Glutamatergic neuron (in vitro differentiated cells): Measurements from ENCODE around the gene GRAMD2B. TPM values are rescaled to one million over a fixed set of nuclear protein-coding genes. Genes with fewer than 3 reads are reported as not detected.

Source experiments
- DNase-seq: peaks from one replicate; pipeline ENCODE4 v3.0.0; 2022
- H3K27ac Mint-ChIP-seq: one replicate; pipeline ENCODE4 v1.8.0; 2020; ENCODE audit warnings: mild to moderate bottlenecking, mixed read lengths, inconsistent platforms; ENCODE audit not compliant: unreplicated experiment
- H3K27me3 Mint-ChIP-seq: one replicate; pipeline ENCODE4 v1.8.0; 2020; ENCODE audit warnings: mild to moderate bottlenecking, moderate library complexity, mixed read lengths, inconsistent platforms; ENCODE audit not compliant: unreplicated experiment
- H3K36me3 Mint-ChIP-seq: one replicate; pipeline ENCODE4 v1.8.0; 2020; ENCODE audit warnings: mild to moderate bottlenecking, mixed read lengths, inconsistent platforms; ENCODE audit not compliant: unreplicated experiment
- H3K4me1 Mint-ChIP-seq: one replicate; pipeline ENCODE4 v1.8.0; 2020; ENCODE audit warnings: mild to moderate bottlenecking, low read depth, mixed read lengths, inconsistent platforms; ENCODE audit not compliant: unreplicated experiment
- H3K4me3 Mint-ChIP-seq: one replicate; pipeline ENCODE4 v1.8.0; 2020; ENCODE audit warnings: mild to moderate bottlenecking, mixed read lengths, inconsistent platforms; ENCODE audit not compliant: unreplicated experiment
- H3K9me3 Mint-ChIP-seq: one replicate; pipeline ENCODE4 v1.8.0; 2020; ENCODE audit warnings: mild to moderate bottlenecking, moderate library complexity, mixed read lengths, inconsistent platforms; ENCODE audit not compliant: unreplicated experiment
- total RNA-seq: library from RNA; stranded (reverse); fragmentation: NEBNext Ultra II Directional; extraction: Animal tissue kit (Norgen Biotek cat#: 25700); gene quantifications from one replicate; pipeline ENCODE4 v1.2.1, GENCODE V29; 2021; ENCODE audit not compliant: unreplicated experiment
- TF ChIP-seq, protein P1 (sequence below): fragments of 200-600 bp; sonication (generic); IDR thresholded peaks from one replicate; pipeline ENCODE4 v1.5.0; 2021; ENCODE audit not compliant: partially characterized antibody, unreplicated experiment

GRAMD2B gene
- total RNA-seq, 1 donor from 2014 or later, result 0.69 TPM

DNA sequence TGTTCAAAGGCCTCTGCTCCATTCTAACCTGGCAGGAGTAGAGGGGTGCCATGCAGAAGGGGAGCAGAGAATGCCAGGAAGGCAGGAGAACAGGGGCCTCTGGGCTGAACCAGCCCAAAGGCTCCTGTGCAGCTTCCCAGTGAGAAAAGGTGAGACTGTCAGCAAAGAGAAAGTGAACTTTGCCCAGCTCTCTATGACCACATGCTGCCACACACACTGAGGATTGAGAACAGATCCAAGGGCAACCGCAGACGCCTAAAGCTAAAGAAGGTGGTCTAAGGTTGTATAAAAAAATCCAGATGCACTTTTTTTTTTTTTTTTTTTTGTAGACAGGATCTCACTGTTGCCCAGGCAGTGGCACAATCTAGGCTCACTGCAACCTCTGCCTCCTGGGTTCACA is 120.5 kb downstream of the GRAMD2B start:
- Mint-ChIP-seq H3K9me3 (no peaks in the 10 kb centered on the region), H3K36me3 (no peaks in the 10 kb centered on the region), H3K27me3 (no peaks in the 10 kb centered on the region), H3K27ac (no peak overlapping the region), H3K4me3 (no peak overlapping the region), H3K4me1 (no peaks in the 10 kb centered on the region)
- DNase-seq, result no peak
- TF ChIP-seq, protein P1, sequence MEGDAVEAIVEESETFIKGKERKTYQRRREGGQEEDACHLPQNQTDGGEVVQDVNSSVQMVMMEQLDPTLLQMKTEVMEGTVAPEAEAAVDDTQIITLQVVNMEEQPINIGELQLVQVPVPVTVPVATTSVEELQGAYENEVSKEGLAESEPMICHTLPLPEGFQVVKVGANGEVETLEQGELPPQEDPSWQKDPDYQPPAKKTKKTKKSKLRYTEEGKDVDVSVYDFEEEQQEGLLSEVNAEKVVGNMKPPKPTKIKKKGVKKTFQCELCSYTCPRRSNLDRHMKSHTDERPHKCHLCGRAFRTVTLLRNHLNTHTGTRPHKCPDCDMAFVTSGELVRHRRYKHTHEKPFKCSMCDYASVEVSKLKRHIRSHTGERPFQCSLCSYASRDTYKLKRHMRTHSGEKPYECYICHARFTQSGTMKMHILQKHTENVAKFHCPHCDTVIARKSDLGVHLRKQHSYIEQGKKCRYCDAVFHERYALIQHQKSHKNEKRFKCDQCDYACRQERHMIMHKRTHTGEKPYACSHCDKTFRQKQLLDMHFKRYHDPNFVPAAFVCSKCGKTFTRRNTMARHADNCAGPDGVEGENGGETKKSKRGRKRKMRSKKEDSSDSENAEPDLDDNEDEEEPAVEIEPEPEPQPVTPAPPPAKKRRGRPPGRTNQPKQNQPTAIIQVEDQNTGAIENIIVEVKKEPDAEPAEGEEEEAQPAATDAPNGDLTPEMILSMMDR, result no peak

Other genes with a start within 250 kb of the GRAMD2B start
- 85.9 TPM for gene ALDH7A1, start 171.8 kb downstream of the GRAMD2B start, total RNA-seq
- 41.1 TPM for gene PHAX, start 177.5 kb downstream of the GRAMD2B start, total RNA-seq